ENCODE results near the gene TIAM2.

Gene TIAM2

DNA sequence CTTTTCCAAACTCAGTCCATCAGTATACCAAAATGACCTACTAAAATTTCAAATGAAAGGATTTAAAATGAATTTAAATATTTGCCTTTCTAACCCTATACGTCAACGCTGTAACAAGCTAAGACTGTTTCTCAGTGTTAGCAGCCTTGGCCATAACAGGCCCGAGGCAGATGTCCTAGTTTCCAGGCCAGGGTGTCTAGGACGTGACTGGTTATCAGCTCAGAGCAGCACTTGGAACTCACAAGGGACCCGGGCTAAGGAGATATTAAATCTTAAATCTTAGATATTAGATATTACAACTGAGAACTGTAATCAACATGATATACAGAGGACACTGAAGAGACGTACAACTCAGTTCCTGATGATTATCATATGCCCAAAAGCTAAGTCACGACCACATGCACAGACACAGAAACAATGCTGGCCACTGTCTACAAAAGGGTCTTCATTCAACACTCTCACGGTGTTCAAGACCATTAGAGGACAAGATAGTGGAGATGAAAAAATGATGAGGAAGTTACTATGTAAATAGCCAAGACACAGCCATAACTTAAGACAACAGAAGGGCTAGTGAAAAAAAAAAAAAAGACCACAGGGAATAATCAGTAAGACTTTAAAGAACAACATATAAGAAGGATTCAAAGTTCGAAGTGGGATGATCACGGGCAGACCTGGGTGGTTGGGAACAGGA lies 268.4 kb downstream of the TIAM2 start, which contains the start of gene CLDN20:
Gene CLDN20, plus strand, starts transcription at position 641 of the 691 bp plus-strand sequence. CDS start 11,707 bp downstream, outside the sequence.
- no peak for DNase-seq (ENCODE audit: low spot score)

DNA sequence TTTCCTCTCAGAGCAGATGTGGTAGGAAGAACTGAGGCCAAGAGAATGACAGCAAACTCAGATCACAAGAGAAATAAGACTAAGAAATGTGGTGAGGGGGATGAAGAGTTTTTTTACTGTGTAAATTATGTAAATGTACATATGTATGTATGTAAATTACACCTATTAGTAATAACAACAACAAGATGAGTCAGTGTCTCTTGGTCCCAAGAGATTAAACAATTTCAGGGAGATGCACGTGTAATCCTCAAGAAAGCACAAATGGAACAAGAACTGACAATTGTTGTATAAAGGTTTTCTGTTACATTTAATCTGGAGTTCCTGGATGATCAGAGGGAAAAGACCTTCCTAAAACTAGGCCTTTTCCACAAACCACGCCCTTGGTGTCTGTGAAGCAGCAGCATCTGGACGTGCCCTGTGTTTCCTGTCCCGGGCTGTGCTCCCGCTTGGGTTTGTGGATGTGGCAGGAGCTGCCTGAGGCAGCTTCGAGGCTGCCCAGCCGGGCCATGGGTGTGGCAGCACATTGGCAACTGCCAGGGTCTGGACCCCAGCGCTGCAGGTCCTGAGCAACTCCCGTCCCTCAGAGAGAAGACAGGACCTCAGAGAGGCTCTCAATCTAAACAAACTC lies 269.7 kb downstream of the TIAM2 start:
- no peak for DNase-seq (ENCODE audit: low spot score)

DNA sequence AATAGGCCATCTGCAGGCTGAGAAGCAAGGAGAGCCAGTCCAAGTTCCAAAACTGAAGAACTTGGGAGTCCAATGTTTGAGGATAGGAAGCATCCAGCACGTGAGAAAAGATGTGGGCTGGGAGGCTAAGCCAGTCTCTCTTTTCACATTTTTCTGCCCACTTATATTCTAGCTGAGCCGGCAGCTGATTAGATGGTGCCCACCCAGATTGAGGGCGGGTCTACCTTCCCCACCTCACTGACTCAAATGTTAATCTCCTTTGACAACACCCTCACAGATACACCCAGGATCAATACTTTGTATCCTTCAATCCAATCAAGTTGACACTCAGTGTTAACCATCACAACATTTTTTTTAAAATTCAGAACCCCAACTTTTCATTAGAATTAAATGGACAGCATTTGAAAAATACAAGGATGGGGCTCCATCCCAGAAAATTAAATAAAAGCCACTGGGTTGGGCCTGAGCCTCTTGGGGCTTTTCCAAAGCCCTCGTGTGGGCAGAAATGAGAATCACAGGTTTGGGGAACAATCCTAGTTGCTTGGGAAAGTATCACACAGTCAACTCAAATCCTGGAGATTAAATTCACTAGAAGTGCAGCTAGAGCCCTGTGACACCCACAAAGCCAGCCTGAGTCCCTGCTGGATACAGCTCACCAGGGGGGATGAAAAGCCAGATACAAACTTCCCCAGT lies 270.9 kb downstream of the TIAM2 start:
- DNase-seq (ENCODE audit: low spot score), result no peak

DNA sequence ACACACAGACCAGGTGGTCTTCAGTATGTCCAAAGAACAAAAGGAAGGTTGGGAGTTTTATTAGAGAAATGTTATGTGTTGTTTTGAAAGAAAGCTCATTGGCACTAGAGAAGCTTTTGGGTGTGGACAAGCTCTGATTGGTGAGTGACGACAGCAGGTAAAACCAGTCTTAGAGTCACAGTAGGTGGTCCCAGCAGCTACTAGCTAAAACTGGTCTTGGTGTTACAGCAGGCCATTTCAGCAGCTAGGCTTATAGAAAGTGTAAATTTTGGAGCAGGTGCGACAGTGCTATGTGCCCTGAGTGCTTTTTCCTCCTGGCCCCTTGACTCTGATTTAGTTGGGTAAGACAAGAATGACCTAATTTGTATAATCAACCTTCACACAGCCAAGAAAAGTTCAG lies 272.3 kb downstream of the TIAM2 start:
- no peak for DNase-seq (ENCODE audit: low spot score)

DNA sequence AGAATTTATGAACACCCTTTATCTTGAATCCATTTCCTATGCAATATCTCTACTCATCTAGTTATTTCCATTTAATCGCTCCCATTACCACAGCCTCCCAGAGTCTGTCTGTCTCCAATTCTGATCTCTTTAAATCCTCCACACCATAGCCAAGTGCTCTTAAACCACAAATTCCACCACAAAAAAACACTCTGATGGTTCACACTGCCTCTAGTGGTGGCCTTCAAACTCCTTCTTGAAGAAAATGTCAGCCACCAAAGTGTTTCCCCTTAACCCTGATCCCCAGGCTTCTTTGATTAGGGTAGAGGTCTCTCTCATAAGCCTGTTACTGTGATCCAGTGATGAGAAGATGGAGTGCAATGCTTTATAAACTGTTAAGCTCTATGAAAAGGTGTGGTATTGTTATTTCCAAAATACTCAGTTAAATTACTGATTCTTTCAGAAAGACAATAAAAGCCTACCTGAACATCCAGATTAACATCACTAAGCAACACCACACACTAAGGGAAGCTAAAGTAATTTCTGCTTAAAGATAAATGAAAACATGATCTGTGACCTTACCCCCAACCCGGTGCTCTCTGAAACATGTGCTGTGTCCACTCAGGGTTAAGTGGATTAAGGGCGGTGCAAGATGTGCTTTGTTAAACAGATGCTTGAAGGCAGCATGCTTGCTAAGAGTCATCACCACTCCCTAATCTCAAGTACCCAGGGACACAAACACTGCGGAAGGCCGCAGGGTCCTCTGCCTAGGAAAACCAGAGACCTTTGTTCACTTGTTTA lies 273.2 kb downstream of the TIAM2 start:
- DNase-seq (ENCODE audit: low spot score), result peak; percentile 54

DNA sequence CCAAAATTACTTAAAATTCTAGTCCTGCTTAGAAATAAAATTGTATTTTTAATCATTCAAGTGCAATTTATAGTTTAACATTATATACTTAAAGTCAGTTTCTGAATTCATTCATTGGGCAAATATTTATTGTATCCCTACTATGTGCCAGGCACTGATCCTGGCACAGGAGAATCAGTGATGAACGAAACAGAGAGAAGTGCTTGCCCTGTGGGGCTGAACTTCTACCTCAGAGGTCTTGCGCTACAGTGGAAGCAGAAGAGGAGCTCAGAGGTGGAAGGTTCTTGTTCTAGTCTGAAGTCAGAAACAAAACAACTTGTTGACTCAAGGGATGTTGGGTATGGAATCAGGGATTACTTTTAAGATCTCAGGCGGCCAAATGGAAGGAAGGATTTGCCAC lies 274.6 kb downstream of the TIAM2 start:
- DNase-seq (ENCODE audit: low spot score), result no peak

DNA sequence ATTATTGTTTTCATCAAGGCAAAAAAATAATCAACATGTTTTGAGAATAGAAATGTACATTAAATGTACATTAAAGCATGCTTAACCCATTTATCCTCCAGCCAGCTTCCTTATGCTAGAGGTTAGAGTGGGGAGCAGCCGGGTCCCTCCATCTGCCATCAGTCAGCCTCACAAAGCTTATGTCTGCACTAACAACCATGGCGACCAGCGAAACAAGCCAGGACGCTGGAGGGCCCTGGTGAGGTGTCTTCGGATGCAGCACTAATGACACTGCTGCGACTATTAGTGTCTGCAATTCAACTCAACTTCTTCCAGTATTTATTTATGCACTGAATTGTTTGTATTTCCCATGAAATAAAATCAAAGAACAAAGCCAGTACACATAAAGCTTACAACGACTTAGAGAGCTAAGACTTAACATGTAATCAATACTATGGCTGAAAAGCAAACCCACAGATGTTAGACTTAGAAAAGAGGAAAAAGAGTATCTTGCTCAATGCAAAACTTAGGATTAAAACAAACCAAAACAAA lies 275.5 kb downstream of the TIAM2 start:
- no peak for DNase-seq (ENCODE audit: low spot score)

DNA sequence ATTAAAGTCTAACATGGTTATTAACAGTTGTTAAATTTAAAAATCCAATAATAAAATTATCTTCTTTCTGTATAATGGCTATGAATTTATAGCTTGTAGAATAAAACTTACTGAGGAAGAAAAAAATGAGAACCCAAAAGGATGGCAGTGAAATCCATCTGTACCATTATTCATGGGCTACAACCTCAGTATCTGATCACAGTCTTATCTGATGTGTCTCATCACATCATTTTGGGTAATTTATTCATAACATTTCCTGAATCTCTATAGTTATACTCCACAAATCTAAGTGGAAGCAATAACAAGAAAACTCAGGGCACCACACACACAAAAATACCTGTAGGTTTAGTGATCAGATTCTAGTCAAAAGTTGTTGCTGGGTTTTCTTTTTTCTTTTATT lies 276.0 kb downstream of the TIAM2 start:
- no peak for DNase-seq (ENCODE audit: low spot score)

DNA sequence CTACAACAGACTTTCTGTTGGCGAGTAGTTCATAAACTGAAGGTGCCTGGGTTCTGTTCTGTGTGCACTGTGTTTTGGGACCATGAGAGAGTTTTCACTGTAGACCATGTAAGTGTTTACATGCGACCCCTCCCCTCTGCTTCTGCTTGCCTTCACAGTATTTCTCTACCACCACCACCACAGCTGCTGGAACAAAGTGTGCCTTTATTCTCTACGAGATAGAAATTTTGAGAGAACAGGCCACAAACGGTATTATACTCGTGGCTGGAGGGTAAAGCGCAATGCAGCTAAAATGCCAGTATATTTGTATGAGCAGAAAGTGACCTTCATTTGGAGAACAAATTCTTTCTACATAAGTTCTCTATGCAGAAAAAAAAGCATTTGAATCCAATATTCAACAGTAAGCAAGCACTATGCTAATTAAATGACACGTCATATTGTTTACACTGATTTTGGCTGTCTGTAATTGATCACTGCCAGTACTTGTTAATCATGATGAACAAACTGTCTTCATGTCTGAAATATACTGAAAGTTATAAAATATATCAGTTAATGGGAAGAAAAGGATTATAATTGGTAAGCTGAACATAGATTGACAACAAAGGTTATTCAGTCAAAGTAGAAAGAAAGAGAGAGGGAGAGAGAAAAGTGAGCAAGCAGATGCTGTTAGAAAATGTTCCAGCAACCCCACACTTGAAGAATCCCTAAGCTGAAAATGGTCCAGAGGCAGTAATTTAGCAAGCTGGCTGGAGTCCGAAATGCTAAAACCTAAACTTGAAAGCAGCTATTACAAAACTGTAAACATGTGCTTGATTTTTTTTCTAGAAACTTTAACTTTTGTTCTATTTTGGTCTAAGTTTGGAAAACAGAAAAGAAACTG lies 277.5 kb downstream of the TIAM2 start:
- DNase-seq (ENCODE audit: low spot score), result no peak

DNA sequence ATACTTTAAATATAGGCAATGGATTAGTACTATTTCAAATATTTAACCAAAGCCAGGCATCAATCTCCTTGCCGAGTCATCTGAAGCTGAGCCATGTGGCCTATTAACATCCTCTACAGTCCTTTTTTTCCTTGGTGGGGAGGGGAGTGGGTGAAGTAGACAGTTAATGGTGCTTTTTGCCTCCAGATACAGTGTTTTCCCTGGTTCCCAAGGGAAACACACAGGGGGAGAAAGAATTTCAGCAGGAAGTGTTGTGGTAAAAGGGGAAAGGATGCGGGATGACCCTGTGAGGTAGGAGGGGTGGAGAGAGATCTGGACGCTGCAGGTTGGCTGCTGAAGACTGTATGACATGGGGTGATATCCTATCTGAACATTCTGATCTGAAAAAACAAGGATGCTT lies 278.3 kb downstream of the TIAM2 start:
- DNase-seq (ENCODE audit: low spot score), result no peak

DNA sequence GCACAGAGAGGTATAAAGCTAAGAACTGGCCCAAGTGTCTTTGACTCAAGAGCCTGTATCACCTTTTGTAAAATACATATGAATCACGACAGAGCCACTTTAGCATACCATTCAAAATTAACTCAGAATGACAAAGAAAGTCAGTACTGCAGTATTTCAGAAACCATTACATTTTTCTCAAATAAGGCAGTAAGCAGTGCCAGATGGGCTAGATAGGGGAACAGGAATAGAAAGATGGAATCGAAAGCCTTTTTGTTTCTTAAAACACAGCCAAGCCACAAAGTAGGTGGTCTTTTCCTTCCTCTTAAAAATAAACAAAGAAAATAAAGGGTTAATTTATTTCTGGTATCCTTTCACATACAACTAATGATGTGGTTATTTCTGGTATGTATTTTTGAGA lies 279.0 kb downstream of the TIAM2 start:
- no peak for DNase-seq (ENCODE audit: low spot score)

DNA sequence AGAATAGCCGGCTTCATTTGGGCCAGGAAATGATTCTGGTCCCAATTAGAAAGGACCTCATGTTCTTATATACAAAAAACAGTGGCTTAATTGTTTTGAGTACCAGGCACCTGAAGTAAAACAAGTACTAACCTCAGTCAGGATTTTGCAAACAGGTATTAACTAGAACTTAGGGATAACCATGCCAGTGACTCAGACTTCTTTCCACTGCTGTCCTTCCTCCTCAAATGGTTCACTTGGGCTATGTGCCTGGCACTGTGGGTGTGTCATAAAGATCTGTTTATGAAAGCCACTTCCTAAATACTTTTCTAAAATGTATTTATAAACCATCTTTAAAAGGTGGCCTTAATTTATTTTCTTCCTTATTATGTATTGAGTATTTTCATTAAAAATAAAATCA lies 279.4 kb downstream of the TIAM2 start:
- no peak for DNase-seq (ENCODE audit: low spot score)

DNA sequence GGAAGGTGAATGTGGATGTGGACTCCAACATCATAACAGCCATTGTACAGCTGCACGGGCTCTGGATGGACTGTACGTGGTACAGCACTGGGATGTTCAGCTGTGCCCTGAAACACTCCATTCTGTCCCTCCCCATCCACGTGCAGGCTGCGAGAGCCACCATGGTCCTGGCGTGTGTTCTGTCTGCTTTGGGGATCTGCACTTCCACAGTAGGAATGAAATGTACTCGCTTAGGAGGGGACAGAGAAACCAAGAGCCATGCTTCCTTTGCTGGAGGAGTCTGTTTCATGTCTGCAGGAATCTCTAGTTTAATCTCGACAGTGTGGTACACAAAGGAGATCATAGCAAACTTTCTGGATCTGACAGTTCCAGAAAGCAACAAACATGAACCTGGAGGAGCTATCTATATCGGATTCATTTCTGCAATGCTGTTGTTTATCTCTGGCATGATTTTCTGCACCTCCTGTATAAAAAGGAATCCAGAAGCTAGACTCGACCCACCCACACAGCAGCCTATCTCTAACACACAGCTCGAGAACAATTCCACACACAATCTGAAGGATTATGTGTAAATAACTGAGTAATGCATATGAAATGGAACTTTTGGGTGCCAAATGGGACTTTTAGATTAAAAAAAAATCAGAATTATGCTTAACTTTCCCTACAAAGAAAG lies 280.8 kb downstream of the TIAM2 start:
- DNase-seq (ENCODE audit: low spot score), result no peak

DNA sequence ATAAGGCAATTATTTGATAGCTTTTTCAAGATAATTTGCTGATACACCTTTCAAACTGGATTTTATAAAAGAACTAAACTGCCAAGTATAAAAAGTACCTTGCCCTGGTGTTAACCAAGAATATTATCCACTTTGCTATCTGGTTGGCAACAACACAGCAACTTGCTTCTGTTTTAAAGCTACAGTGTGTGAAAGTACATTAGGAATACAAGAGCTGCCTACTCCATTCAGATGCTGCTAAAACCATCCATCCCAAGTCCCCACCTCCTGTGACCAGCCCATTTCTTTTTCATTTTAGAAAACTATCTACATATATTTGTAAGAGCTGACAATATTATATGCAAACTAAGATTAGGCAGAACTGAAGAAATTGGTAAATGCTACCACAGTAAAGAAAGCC lies 281.5 kb downstream of the TIAM2 start:
- DNase-seq (ENCODE audit: low spot score), result no peak

DNA sequence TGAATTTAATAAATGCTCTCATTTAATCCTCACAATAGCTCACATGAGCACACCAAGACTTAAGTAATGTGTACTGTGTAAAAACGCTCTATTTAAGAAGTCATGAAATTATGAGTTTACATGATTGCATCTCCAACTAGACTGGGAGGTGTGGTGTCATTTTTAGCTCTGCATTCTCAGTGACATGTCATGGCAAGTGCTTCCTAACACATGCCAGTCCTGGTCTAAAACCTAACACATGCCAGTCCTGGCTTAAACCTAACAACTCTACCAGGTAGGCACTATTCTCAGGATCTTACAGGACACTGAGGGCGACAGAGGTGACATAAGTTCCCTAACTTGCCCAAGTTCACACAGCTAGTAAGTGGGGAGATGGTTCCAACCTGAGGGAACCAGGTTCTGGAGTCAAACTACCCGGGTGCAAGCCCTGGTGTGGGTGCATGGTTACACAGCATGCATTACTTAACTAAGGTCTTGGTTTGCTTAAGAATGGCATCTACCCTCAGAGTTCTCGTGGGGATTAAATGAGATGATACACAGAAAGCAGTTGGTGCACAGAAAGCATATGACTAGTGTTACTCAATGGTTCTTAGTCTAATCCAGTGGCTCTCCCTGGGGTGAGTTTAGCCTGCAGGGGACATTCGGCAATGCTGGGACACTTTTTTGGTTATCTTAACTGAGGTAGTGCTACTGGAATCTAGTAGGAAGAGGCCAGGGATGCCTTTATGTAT lies 283.4 kb downstream of the TIAM2 start:
- no peak for DNase-seq (ENCODE audit: low spot score)

DNA sequence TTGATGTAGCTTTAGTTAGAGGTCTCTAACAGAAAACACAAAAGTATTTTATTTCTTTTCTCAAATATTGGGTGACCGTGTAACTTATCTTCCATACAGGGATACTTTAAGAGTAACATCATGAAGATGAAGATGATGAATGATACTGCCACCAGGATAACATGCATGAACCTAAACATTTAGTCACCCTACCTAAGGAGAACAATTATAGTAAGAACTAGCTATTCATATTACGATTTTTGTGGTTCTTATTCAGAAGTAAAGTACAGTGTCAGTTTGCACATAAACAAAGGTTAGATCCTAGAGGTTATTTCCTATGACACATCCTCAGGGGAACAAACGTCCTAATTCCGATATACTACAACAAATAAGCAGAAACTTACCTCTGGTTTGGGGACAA lies 289.7 kb downstream of the TIAM2 start:
- no peak for DNase-seq (ENCODE audit: low spot score)

DNA sequence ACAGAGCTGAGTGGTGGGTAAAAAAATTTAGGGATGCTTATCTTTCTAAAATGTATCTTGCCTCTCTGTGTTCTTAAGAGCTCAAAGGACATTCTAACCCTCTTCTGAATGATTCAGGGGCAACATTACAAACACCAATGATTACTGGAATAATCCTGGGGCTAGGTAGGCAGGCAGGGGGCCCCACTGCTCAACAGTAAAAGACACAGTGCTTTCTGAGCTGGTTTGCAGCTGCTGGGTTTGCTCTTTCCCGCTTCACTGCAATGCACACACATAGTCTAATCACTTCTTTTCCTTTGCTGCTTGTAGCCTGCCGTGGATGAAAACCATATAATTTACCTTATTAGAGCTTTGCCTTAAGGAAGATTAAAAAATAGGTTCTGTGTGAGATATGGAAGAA lies 292.6 kb downstream of the TIAM2 start:
- DNase-seq (ENCODE audit: low spot score), result no peak

DNA sequence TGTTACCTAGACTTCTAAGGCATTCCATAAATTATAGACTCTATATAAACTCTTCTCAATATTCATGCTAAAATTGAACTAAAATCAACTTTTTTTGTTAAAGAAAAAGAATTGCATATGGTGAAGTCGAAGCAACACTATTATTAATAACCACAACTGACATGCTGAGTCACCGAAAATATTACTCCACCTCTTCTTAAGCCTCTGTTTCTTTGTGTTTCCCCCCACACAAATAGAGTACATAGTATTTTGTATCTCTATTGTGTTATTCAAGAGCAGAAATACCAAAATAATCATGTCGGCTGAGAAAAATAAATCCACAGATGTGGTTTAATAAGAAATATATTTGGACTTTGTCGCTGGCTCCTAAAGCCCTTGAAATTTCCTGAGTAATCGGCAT lies 295.4 kb downstream of the TIAM2 start:
- no peak for DNase-seq (ENCODE audit: low spot score)

DNA sequence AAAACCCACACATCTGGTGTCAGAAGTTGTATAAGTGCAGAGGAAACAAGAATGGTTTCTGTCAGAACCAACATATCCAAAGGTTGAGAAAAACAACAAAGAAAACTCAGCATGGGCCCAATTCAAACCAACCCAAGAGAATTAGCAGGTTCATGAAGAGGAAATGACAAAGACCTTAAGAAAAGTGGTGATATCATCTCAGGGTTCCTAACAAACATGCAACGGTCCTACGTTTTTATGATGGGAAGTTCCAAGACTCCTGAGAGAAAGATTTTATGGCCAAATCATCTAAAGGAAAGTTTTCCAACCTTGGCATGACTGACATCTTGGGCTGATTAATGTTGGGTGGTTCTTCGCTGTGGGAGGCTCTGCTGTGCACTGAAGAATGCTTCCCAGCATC lies 296.2 kb downstream of the TIAM2 start:
- DNase-seq (ENCODE audit: low spot score), result no peak

DNA sequence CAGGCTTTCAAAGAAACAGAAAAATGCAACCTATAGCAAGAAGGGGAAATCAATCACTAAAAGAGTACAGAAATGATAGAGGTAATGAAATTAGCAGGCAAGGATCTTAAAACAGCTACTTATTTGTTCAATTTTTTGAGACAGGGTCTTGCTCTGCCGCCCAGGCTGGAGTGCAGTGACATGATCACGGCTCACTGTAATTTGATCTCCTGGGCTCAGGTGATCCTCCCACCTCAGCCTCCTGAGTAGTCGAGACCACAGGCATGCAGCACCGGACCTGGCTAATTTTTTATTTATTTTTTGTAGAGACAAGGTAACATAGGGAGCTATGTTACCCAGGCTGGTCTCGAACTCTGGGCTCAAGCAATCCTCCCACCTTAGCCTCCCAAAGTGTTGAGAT lies 297.6 kb downstream of the TIAM2 start:
- DNase-seq (ENCODE audit: low spot score), result no peak

Measured in RKO (cell line).